Stimulated activated CD8-positive, alpha-beta memory T cell treated with anti-CD3 and anti-CD28 coated beads, Interleukin-15, amount 100 ng/mL, for 24 hours (primary cell): Measurements from ENCODE around the gene SOCS6.
"Not testable (repeated sequence)": the region's sequence is repeated elsewhere in the genome, so short reads cannot be mapped to it uniquely, and the experiment has no call there.

ENCODE experiments used
- DNase-seq: peaks from one replicate; pipeline ENCODE4 v3.0.0-alpha.2; 2020; ENCODE audit warnings: low read depth

Gene SOCS6

GRCh38 chr18:70359071-70359470, 70.2 kb downstream of the SOCS6 start:
- no peak for DNase-seq

GRCh38 chr18:70362258-70362657, 73.4 kb downstream of the SOCS6 start:
- DNase-seq, result no peak

- no peak for DNase-seq
Measured at GRCh38 chr18:70363861-70364260, 75.0 kb downstream of the SOCS6 start.

- no peak for DNase-seq
Measured at GRCh38 chr18:70365361-70365760, 76.5 kb downstream of the SOCS6 start.

GRCh38 chr18:70366174-70366573, 77.3 kb downstream of the SOCS6 start:
- no peak for DNase-seq

GRCh38 chr18:70366670-70367069, 77.8 kb downstream of the SOCS6 start:
- no peak for DNase-seq

GRCh38 chr18:70367344-70367743, 78.5 kb downstream of the SOCS6 start:
- DNase-seq, result not testable (repeated sequence)

- no peak for DNase-seq
Measured at GRCh38 chr18:70368903-70369302, 80.1 kb downstream of the SOCS6 start.

- no peak for DNase-seq
Measured at GRCh38 chr18:70370762-70371733, 82.2 kb downstream of the SOCS6 start.

GRCh38 chr18:70371908-70372307, 83.1 kb downstream of the SOCS6 start:
- no peak for DNase-seq

- no peak for DNase-seq
Measured at GRCh38 chr18:70372450-70373041, 83.7 kb downstream of the SOCS6 start.

- DNase-seq, result no peak
Measured at GRCh38 chr18:70373042-70373519, 84.2 kb downstream of the SOCS6 start.

GRCh38 chr18:70374154-70374553, 85.3 kb downstream of the SOCS6 start:
- no peak for DNase-seq

GRCh38 chr18:70376137-70376913, 87.5 kb downstream of the SOCS6 start:
- DNase-seq, result no peak

- DNase-seq, result no peak
Measured at GRCh38 chr18:70376914-70377258, 88.0 kb downstream of the SOCS6 start.

GRCh38 chr18:70377317-70377799, 88.5 kb downstream of the SOCS6 start:
- no peak for DNase-seq

- no peak for DNase-seq
Measured at GRCh38 chr18:70377857-70378701, 89.2 kb downstream of the SOCS6 start.
